ENCODE data around the gene OSTN. TPM values are rescaled to one million over a fixed set of nuclear protein-coding genes. Genes with fewer than 3 reads are reported as not detected.

Gene OSTN
- total and polyA plus RNA-seq, 11 donors, result 0.27 to 3.7 (median 0.51) TPM; not detected in 7

DNA sequence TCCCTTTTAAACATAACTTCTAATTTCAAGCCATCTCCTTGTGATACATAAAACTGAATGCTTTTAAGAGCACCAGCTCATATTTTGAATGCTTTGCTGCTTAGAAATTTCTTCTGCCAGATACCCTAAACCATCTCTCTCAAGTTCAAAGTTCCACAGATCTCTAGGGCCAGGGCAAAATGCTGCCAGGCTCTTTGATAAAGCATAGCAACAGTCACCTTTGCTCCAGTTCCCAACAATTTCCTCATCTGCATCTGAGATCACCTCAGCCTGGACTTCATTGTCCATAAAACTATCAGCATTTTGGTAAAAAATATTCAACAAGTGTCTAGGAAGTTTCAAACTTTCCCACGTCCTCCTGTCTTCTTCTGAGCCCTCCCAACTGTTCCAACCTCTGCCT, 17.5 kb downstream of the OSTN start:
- intact Hi-C loops (cut with DNase I), result no loop called here
- H3K27me3 ChIP-seq, result no peaks in the 10 kb centered on the region
- no peaks in the 10 kb centered on the region for H3K36me3 ChIP-seq
- DNase-seq (no peak), ATAC-seq (no peak)
- 73 to 92% (median 80%) methylated on average over 1 of the region's 1 CpG for WGBS, 4 donors
- no peak for TF ChIP-seq POLR2A (IDR thresholded peaks at IDR 0.05)
- TF ChIP-seq, protein P1, sequence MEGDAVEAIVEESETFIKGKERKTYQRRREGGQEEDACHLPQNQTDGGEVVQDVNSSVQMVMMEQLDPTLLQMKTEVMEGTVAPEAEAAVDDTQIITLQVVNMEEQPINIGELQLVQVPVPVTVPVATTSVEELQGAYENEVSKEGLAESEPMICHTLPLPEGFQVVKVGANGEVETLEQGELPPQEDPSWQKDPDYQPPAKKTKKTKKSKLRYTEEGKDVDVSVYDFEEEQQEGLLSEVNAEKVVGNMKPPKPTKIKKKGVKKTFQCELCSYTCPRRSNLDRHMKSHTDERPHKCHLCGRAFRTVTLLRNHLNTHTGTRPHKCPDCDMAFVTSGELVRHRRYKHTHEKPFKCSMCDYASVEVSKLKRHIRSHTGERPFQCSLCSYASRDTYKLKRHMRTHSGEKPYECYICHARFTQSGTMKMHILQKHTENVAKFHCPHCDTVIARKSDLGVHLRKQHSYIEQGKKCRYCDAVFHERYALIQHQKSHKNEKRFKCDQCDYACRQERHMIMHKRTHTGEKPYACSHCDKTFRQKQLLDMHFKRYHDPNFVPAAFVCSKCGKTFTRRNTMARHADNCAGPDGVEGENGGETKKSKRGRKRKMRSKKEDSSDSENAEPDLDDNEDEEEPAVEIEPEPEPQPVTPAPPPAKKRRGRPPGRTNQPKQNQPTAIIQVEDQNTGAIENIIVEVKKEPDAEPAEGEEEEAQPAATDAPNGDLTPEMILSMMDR (IDR thresholded peaks at IDR 0.05), result no peak
- no peaks in the 10 kb centered on the region for H3K9me3 ChIP-seq
- H3K4me1 ChIP-seq, result no peaks in the 10 kb centered on the region
- H3K4me3 ChIP-seq, result no peak overlapping the region
- H3K27ac ChIP-seq, result no peak overlapping the region

DNA sequence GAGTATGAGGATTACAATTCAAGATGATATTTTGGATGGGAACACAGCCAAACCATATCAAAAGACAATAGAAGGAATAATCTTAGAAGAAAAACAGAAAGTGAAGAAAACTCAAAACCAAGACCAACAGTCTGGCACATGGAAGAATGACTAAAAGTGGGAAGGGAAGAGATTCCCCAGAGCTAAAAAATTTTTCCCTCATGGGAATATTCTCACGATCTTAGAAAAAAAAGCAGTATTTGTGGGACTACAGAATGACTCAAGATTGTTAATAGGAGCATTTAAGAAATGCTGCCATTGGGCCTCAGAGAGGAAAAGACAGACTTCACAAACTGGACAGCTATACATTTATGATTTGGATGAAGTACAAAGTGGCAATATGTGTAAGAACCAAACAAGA, 18.3 kb downstream of the OSTN start:
- ATAC-seq, result no peak

DNA sequence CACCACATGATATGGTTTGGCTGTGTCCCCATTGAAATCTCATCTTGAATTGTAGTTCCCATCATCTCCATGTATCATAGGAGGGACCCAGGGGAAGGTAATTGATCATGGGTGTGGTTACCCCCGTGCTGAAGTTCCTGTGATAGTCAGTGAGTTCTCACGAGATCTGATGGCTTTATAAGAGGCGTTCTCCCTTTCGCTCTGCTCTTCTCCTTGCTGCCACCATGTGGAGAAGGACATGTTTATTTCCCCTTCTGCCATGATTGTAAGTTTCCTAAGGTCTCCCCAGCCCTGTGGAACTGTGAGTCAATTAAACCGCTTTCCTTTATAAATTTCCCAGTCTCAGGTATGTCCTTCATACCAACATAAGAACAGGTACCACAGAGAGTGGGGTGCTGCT, 21.9 kb downstream of the OSTN start:
- no peaks in the 10 kb centered on the region for H3K4me1 ChIP-seq
- H3K27me3 ChIP-seq, result no peaks in the 10 kb centered on the region
- H3K4me3 ChIP-seq, result no peak overlapping the region
- intact Hi-C loops (cut with DNase I), result no loop called here
- no peaks in the 10 kb centered on the region for H3K36me3 ChIP-seq
- no peaks in the 10 kb centered on the region for H3K9me3 ChIP-seq
- H3K27ac ChIP-seq, result no peak overlapping the region
- TF ChIP-seq POLR2A (IDR thresholded peaks at IDR 0.05), result no peak
- TF ChIP-seq, protein P1 (IDR thresholded peaks at IDR 0.05), result no peak
- 74 to 80% (median 79%) methylated on average over 5 of the region's 5 CpGs for WGBS, 4 donors
- ATAC-seq (no peak), DNase-seq (no peak)

More for the DNA sequence above, 18.3 kb downstream of the OSTN start:
- no peaks in the 10 kb centered on the region for H3K27me3 ChIP-seq
- no peak overlapping the region for H3K4me3 ChIP-seq
- intact Hi-C loops (cut with DNase I), result no loop called here
- H3K4me1 ChIP-seq, result no peaks in the 10 kb centered on the region
- H3K27ac ChIP-seq, result no peak overlapping the region
- H3K36me3 ChIP-seq, result no peaks in the 10 kb centered on the region
- 38 to 48% (median 40%) methylated on average over 1 of the region's 1 CpG for WGBS, 4 donors
- no peaks in the 10 kb centered on the region for H3K9me3 ChIP-seq
- no peak for DNase-seq
- TF ChIP-seq, protein P1 (IDR thresholded peaks at IDR 0.05), result no peak
- TF ChIP-seq POLR2A (IDR thresholded peaks at IDR 0.05), result no peak

DNA sequence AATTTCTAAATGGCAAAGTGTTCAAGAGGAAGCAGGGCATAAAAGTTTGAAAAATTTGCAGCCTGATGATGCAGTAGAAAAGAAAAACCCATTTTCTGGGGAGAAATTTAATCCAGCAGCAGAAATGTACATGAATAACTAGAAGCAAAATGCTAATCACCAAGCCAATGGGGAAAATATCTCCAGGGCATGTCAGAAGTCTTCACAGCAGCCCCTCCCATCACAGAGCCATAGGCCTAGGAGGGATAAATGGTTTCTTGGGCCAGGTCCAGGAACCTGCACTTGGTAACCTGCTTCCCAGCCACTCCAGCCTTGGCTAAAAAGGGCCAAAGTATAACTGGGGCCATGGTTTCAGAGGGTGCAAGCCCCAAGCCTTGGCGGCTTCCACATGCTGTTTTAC, 22.6 kb downstream of the OSTN start:
- no peak for DNase-seq
- no peaks in the 10 kb centered on the region for H3K36me3 ChIP-seq
- WGBS, 4 donors, result 99 to 100% (median 100%) methylated on average over 1 of the region's 1 CpG
- intact Hi-C loops (cut with DNase I), result no loop called here
- no peak for ATAC-seq
- no peaks in the 10 kb centered on the region for H3K4me1 ChIP-seq
- H3K27ac ChIP-seq, result no peak overlapping the region
- H3K9me3 ChIP-seq, result no peaks in the 10 kb centered on the region
- TF ChIP-seq, protein P1 (IDR thresholded peaks at IDR 0.05), result no peak
- no peak for TF ChIP-seq POLR2A (IDR thresholded peaks at IDR 0.05)
- H3K27me3 ChIP-seq, result no peaks in the 10 kb centered on the region
- no peak overlapping the region for H3K4me3 ChIP-seq
